WTC11 (cell line): ENCODE measurements around the gene SEC16B. TPM values are rescaled to one million over a fixed set of nuclear protein-coding genes. Genes with fewer than 3 reads are reported as not detected.

ENCODE experiments used
- ATAC-seq: fragments of 200-7000 bp; cut with Tn5 transposase; 2 replicates; pipeline ENCODE4 v1.10.0; 2021; ENCODE audit warnings: mild to moderate bottlenecking, moderate library complexity
- CTCF ChIA-PET: fragments of 300-600 bp; sonication (Branson Sonifier 250); formaldehyde crosslinking; loops from one replicate; lab custom pipeline; 2021; ENCODE audit warnings: antibody characterized with exemption; lab: Charles Lee
- POLR2A ChIA-PET: fragments of 350-600 bp; sonication (Branson Sonifier 250); formaldehyde crosslinking; loops from one replicate; lab custom pipeline; 2021; ENCODE audit warnings: antibody characterized with exemption; lab: Charles Lee
- DNase-seq: peaks from one replicate; pipeline ENCODE4 v3.0.0; 2021; ENCODE audit warnings: low spot score
- H3K27ac Mint-ChIP-seq: 2 replicates; pipeline ENCODE4 v1.8.0; 2021; ENCODE audit warnings: mixed read lengths
- H3K27me3 Mint-ChIP-seq: 2 replicates; pipeline ENCODE4 v1.8.0; 2021; ENCODE audit warnings: low read depth, mild to moderate bottlenecking, moderate library complexity, mixed read lengths
- H3K36me3 Mint-ChIP-seq: 2 replicates; pipeline ENCODE4 v1.8.0; 2021; ENCODE audit warnings: mixed read lengths
- H3K4me1 Mint-ChIP-seq: 2 replicates; pipeline ENCODE4 v1.8.0; 2022; ENCODE audit warnings: mixed read lengths
- H3K4me3 Mint-ChIP-seq: 2 replicates; pipeline ENCODE4 v1.8.0; 2021; ENCODE audit warnings: mild to moderate bottlenecking, moderate library complexity, mixed read lengths
- H3K9me3 Mint-ChIP-seq: 2 replicates; pipeline ENCODE4 v1.8.0; 2021; ENCODE audit warnings: mixed read lengths
- CREM ChIP-seq: sonication (generic); formaldehyde crosslinking; IDR thresholded peaks from 2 replicates; pipeline ENCODE4 v1.8.1; 2022; ENCODE audit warnings: mild to moderate bottlenecking, missing genetic modification reagents, moderate library complexity
- HMGA2 ChIP-seq: fragments of 250-450 bp; sonication (Bioruptor Pico); IDR thresholded peaks from 2 replicates; pipeline ENCODE4 v1.4.0; 2021; ENCODE audit warnings: mild to moderate bottlenecking, moderate library complexity
- NR1H2 ChIP-seq: sonication (generic); formaldehyde crosslinking; IDR thresholded peaks from 2 replicates; pipeline ENCODE4 v1.9.0; 2021; ENCODE audit warnings: mild to moderate bottlenecking, moderate library complexity, missing genetic modification reagents
- NR3C1 ChIP-seq: sonication (generic); formaldehyde crosslinking; conservative IDR thresholded peaks from 2 replicates; pipeline ENCODE4 v1.8.1; 2023; ENCODE audit warnings: low read depth, mild to moderate bottlenecking, missing genetic modification reagents
- RELA ChIP-seq: sonication (generic); formaldehyde crosslinking; IDR thresholded peaks from 2 replicates; pipeline ENCODE4 v1.8.1; 2022; ENCODE audit warnings: missing genetic modification reagents, mild to moderate bottlenecking, borderline replicate concordance
- SMAD3 ChIP-seq: sonication (generic); formaldehyde crosslinking; IDR thresholded peaks from 2 replicates; pipeline ENCODE4 v1.8.0; 2022; ENCODE audit warnings: missing genetic modification reagents, mild to moderate bottlenecking, borderline replicate concordance
- SP1 ChIP-seq: sonication (generic); formaldehyde crosslinking; conservative IDR thresholded peaks from 2 replicates; pipeline ENCODE4 v1.8.1; 2022; ENCODE audit warnings: missing genetic modification reagents
- TP53 ChIP-seq: sonication (generic); formaldehyde crosslinking; IDR thresholded peaks from 2 replicates; pipeline ENCODE4 v1.8.1; 2023; ENCODE audit warnings: mild to moderate bottlenecking, missing genetic modification reagents
- ZNF317 ChIP-seq: sonication (generic); formaldehyde crosslinking; IDR thresholded peaks from 2 replicates; pipeline ENCODE4 v1.8.1; 2023; ENCODE audit warnings: low read depth, mild to moderate bottlenecking, moderate library complexity, missing genetic modification reagents, borderline replicate concordance
- ZNF423 ChIP-seq: fragments of 250-450 bp; sonication (Bioruptor Pico); IDR thresholded peaks from 2 replicates; pipeline ENCODE4 v2.1.2; 2022; ENCODE audit warnings: mild to moderate bottlenecking, moderate library complexity
- total RNA-seq: library from RNA; stranded (reverse); gene quantifications from 3 replicates; pipeline ENCODE4 v1.2.3, GENCODE V29; 2021
- TF ChIP-seq, protein P1 (sequence below): sonication (generic); formaldehyde crosslinking; IDR thresholded peaks from 2 replicates; pipeline ENCODE4 v1.8.0; 2022; ENCODE audit warnings: mild to moderate bottlenecking, missing genetic modification reagents
- TF ChIP-seq, protein P2 (sequence below): fragments of 250-450 bp; sonication (Bioruptor Pico); IDR thresholded peaks from 2 replicates; pipeline ENCODE4 v1.8.0; 2021; ENCODE audit warnings: mild to moderate bottlenecking
- TF ChIP-seq, protein P3 (sequence below): fragments of 250-450 bp; sonication (Bioruptor Pico); IDR thresholded peaks from 2 replicates; pipeline ENCODE4 v1.9.0; 2021; ENCODE audit warnings: moderate library complexity, mild to moderate bottlenecking, inconsistent platforms, borderline replicate concordance
- TF ChIP-seq, protein P4 (sequence below): sonication (generic); formaldehyde crosslinking; IDR thresholded peaks from 2 replicates; pipeline ENCODE4 v1.8.1; 2023; ENCODE audit warnings: mild to moderate bottlenecking, missing genetic modification reagents, moderate library complexity
- TF ChIP-seq, protein P5 (sequence below): fragments of 250-450 bp; sonication (Bioruptor Pico); IDR thresholded peaks from 2 replicates; pipeline ENCODE4 v2.1.2; 2022; ENCODE audit warnings: mild to moderate bottlenecking, moderate library complexity
- TF ChIP-seq, protein P6 (sequence below): sonication (generic); formaldehyde crosslinking; IDR thresholded peaks from 2 replicates; pipeline ENCODE4 v1.8.1; 2022; ENCODE audit warnings: mild to moderate bottlenecking, missing genetic modification reagents, moderate library complexity, borderline replicate concordance
- TF ChIP-seq, protein P7 (sequence below): sonication (generic); formaldehyde crosslinking; IDR thresholded peaks from 2 replicates; pipeline ENCODE4 v1.8.1; 2023; ENCODE audit warnings: mild to moderate bottlenecking, missing genetic modification reagents

Gene SEC16B
- total RNA-seq, 1 experiment from 2014 or later: 0.90 TPM

DNA sequence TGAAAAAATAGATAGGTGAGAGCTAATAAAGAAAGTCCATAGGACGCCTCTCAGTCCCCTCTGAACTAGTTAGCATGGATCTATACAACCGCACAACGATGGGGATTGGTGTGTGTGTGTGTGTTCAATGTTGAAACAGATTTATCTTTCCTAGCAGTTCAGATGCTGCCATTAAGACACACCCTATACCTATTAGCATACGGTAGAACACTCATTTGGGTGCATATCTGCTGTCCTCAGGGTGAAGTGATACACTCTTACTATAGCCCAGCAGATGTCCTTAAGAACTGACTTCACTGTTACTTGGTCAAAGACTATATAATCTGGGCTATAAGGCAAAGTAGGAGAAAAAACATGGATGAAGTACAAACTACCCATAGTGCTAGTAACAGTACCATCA is 4.6 kb downstream of the SEC16B start:
- no peak for DNase-seq
- Mint-ChIP-seq H3K4me3 (no peak overlapping the region), H3K27ac (no peak overlapping the region), H3K27me3 (no peaks in the 10 kb centered on the region; the same call in 1 of the 2 replicates), H3K36me3 (no peaks in the 10 kb centered on the region), H3K9me3 (no peaks in the 10 kb centered on the region), H3K4me1 (peaks cover 5% of the 10 kb centered on the region)
- no peak for ATAC-seq
- ChIA-PET CTCF (interaction anchor here (0.8 kb wide), 1 partner anchor 11 kb away, joined by 3 read pairs; no protein-coding TSS in a partner anchor), POLR2A (no interaction called here)
- no peak for TF ChIP-seq SMAD3 (CRISPR knock-in tag)
- no peak for TF ChIP-seq ZNF423 (CRISPR knock-in tag)
- TF ChIP-seq, protein P1, sequence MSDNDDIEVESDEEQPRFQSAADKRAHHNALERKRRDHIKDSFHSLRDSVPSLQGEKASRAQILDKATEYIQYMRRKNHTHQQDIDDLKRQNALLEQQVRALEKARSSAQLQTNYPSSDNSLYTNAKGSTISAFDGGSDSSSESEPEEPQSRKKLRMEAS (CRISPR knock-in tag): no peak
- no peak for TF ChIP-seq NR1H2 (CRISPR knock-in tag)
- TF ChIP-seq, protein P2, sequence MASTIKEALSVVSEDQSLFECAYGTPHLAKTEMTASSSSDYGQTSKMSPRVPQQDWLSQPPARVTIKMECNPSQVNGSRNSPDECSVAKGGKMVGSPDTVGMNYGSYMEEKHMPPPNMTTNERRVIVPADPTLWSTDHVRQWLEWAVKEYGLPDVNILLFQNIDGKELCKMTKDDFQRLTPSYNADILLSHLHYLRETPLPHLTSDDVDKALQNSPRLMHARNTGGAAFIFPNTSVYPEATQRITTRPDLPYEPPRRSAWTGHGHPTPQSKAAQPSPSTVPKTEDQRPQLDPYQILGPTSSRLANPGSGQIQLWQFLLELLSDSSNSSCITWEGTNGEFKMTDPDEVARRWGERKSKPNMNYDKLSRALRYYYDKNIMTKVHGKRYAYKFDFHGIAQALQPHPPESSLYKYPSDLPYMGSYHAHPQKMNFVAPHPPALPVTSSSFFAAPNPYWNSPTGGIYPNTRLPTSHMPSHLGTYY: no peak
- TF ChIP-seq, protein P3, sequence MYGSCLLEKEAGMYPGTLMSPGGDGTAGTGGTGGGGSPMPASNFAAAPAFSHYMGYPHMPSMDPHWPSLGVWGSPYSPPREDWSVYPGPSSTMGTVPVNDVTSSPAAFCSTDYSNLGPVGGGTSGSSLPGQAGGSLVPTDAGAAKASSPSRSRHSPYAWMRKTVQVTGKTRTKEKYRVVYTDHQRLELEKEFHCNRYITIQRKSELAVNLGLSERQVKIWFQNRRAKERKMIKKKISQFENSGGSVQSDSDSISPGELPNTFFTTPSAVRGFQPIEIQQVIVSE (CRISPR knock-in tag): no peak
- TF ChIP-seq, protein P4, sequence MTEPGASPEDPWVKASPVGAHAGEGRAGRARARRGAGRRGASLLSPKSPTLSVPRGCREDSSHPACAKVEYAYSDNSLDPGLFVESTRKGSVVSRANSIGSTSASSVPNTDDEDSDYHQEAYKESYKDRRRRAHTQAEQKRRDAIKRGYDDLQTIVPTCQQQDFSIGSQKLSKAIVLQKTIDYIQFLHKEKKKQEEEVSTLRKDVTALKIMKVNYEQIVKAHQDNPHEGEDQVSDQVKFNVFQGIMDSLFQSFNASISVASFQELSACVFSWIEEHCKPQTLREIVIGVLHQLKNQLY (CRISPR knock-in tag): no peak

DNA sequence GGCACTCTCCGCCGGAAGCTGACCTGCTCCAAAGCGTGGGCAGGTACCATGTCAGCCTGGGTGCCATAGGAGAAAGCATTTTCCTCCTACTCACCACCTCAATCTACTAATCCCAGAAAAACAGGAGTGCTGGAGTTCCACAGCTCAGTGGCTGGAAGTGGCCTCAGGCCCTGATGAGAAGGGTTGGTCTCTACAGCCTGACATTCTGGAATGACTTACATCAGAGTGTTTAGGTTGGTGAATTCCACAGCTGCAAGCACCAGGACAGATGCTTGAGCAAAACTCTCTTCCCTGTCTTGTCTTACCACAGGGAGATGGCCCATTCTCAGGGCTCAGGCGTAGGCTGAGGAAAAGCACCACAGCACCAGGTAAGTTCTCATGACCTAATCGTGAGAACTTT is 5.5 kb downstream of the SEC16B start:
- no peak for DNase-seq
- TF ChIP-seq SP1 (CRISPR knock-in tag) (no peak), NR3C1 (CRISPR knock-in tag) (no peak), ZNF317 (CRISPR knock-in tag) (no peak), HMGA2 (no peak), RELA (CRISPR knock-in tag) (no peak), TP53 (CRISPR knock-in tag) (no peak), CREM (CRISPR knock-in tag) (no peak)
- TF ChIP-seq, protein P5, sequence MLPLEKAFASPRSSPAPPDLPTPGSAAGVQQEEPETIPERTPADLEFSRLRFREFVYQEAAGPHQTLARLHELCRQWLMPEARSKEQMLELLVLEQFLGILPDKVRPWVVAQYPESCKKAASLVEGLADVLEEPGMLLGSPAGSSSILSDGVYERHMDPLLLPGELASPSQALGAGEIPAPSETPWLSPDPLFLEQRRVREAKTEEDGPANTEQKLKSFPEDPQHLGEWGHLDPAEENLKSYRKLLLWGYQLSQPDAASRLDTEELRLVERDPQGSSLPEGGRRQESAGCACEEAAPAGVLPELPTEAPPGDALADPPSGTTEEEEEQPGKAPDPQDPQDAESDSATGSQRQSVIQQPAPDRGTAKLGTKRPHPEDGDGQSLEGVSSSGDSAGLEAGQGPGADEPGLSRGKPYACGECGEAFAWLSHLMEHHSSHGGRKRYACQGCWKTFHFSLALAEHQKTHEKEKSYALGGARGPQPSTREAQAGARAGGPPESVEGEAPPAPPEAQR (CRISPR knock-in tag): no peak
- TF ChIP-seq, protein P6, sequence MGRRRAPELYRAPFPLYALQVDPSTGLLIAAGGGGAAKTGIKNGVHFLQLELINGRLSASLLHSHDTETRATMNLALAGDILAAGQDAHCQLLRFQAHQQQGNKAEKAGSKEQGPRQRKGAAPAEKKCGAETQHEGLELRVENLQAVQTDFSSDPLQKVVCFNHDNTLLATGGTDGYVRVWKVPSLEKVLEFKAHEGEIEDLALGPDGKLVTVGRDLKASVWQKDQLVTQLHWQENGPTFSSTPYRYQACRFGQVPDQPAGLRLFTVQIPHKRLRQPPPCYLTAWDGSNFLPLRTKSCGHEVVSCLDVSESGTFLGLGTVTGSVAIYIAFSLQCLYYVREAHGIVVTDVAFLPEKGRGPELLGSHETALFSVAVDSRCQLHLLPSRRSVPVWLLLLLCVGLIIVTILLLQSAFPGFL (CRISPR knock-in tag): no peak
- TF ChIP-seq, protein P7, sequence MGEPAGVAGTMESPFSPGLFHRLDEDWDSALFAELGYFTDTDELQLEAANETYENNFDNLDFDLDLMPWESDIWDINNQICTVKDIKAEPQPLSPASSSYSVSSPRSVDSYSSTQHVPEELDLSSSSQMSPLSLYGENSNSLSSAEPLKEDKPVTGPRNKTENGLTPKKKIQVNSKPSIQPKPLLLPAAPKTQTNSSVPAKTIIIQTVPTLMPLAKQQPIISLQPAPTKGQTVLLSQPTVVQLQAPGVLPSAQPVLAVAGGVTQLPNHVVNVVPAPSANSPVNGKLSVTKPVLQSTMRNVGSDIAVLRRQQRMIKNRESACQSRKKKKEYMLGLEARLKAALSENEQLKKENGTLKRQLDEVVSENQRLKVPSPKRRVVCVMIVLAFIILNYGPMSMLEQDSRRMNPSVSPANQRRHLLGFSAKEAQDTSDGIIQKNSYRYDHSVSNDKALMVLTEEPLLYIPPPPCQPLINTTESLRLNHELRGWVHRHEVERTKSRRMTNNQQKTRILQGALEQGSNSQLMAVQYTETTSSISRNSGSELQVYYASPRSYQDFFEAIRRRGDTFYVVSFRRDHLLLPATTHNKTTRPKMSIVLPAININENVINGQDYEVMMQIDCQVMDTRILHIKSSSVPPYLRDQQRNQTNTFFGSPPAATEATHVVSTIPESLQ: no peak
- CTCF ChIA-PET: interaction anchor here (0.8 kb wide), 1 partner anchor 12 kb away, joined by 3 read pairs; no protein-coding TSS in a partner anchor
- H3K4me1 Mint-ChIP-seq: peaks cover 14% of the 10 kb centered on the region
- POLR2A ChIA-PET: no interaction called here
- H3K4me3 Mint-ChIP-seq: no peak overlapping the region
- H3K36me3 Mint-ChIP-seq: no peaks in the 10 kb centered on the region
- H3K9me3 Mint-ChIP-seq: no peaks in the 10 kb centered on the region
- H3K27me3 Mint-ChIP-seq: no peaks in the 10 kb centered on the region
- H3K27ac Mint-ChIP-seq: no peak overlapping the region
- no peak for ATAC-seq
